GM19099 (cell line): ENCODE data around the gene HLCS.

ENCODE experiments used
- POLR2A ChIP-seq: IDR thresholded peaks from 3 replicates; pipeline ENCODE4 v1.6.1; 2011; ENCODE audit warnings: low read depth; ENCODE audit not compliant: insufficient read length; ENCODE audit errors: extremely low read depth

HLCS gene

DNA sequence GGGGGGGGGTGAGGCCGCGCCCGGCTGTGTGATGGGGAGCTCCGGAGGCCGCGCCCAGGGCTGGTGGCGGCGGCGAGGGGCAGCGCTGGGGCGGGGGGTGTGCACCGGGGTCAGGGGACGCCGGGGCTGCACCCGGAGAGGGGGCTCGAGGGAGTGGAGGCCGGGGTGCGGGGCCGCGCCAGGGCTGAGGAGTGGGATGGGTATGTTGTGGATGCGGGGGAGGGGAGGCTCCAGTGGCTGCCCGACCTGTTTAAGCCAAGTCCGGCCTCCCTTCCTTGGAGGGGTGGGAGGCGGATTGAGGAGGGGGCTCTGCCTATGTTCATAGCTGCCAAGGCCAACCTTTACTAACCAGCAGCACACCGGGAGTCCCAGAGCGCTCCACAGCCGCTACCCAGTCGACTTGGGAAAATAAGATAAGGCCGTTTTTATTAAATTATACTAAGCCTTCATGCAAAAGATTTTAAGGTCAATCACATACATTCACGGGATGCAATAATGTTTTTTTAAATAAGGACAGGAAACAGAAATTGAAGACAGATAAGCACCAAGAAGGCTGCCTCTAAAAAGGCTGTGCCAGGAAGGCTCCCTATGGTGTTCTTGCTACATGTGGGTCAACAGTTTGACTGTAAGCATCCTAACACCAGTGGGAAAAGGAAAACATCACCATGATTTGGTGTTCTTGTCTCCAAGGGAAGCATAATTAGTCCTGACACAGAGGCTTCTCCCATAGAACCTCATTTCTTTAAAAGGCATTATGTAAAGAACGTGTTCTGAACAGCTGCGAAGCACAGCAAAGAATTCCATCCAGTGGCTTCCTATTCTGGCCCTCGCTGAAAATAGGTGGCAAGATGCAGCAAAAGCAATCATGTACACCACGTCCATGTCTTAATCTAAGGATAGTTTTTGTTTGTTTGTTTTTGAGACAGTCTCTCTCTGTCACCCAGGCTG is 626 bp upstream of the HLCS start:
- no peak for TF ChIP-seq POLR2A

DNA sequence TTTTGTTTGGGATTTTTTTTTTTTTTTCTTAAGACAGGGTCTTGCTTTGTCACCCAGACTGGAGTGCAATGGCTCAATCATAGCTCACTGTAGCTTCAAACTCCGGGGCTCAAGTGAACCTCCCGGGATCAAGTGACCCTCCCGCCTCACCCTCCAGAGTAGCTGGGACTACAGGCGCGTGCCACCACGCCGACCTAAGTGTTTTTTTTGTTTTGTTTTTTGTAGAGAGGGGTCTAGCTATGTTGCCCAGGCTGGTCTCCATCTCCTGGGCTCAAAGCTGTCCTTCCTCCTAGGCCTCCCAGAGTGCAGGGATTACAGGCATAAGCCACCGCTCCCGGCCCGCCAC is 776 bp downstream of the HLCS start:
- TF ChIP-seq POLR2A, result no peak

DNA sequence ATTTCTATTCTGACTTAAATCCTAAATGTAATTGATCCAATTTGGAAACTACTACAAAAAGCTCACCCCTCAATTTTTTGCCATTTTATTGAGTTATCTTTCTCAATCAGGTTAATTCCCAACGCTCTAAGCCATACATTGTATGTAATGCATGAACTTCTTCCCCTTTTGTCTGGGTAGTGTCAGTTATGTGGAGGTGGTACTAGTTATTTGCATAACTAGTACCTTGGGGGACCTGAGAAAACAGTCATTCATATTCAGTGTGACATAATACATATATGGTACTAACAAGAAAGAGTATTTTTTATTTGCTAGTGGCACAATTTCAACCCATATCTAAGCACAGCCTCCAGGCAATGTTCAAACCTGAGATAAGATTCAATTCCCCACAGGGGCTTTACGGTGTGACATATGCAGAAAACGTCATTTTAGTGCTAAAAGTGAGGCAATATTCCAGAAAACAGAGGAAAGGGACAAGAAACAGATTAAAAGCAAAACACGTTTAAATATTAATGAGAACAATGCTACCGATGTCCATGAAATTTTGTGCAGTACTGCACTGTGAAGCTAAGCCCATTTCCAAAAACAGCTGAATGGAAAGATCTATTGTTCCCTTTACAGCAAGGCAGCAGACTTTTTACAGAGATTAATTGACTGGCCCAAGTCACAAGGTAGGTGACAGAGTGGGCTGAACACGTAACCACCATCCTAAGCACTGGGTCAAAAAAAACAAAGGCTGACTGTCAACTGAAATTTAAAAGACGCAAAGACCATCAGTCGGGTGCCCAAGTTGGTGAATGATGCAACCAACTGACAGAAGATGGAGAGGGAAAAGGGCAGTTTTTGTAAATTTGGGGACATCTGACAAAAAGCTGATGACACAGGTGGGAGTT is 1.4 kb downstream of the HLCS start:
- TF ChIP-seq POLR2A, result no peak

DNA sequence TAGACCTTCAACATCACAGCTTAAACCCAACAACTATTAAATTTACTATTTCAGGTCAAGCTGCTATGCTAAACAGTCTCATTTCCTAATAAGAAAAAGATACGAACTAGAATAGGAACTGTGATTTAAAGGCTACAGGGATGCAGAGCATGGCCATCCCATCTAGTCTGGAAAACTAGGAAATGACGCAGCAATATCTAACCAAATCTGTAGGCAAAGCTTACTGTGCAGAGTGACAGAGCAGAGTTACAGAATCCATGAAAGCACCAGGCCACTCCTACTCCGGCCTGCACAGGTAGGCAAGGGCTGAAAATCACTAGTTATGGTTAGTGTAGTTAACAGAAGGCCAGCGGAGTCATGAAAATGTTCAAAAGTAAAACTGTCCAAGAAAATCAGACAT is 2.1 kb downstream of the HLCS start:
- TF ChIP-seq POLR2A, result no peak

DNA sequence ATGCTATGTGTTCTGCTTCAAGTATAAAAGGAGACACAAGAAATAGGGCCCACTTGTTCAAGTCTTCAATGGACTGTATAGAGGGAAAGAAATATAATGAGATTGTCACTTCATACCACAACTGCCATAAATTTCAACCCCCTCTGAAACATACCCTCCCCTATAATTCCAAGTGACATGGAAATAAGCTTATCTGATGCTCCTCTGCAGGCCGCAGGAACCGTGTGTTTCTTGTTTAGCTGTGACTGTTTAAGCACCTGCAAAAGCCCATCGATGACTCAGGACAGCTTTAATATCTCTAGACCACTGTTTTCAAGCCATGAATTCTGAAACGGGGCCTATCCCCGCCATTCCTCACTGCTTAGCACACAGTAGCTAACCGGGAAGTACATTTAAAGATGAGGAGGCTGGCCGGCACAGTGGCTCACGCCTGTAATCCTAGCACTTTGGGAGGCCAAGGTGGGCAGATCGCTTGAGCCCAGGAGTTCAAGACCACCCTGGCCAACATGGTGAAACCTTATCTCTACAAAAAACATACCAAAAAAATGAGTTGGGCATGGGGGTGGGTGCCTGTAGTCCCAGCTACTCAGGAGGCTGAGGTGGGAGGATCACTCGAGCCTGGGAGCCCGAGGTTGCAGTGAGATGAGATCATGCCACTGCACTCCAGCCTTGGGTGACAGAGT is 4.2 kb downstream of the HLCS start:
- TF ChIP-seq POLR2A, result no peak

DNA sequence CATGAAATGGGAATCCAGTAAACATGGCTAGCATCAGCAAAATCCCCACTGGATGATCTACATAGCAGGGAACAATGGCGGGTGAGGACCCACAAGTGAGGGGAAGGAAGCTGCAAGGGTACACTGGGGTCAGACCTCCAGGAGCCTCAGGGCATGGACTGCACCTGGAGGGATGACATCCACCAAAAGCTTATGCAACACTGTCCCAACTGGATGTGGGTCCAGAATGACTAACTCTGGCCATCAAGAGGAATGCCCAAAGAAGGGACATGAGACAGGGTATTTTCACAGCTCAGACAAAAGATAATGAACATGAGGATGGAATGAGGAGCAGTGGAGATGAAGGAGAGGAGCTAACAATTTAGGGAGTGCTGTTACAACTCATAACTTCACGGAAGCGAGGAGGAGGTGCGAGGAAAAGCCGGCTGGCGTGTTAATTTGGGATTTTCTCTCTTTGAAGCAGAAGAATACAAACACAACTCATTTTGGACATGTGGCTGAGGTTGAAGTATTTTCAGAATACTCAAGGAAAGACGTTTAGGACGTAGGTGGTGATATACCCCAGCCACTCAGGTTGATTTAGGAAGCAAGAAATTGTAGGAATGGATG is 5.7 kb downstream of the HLCS start:
- TF ChIP-seq POLR2A, result no peak

DNA sequence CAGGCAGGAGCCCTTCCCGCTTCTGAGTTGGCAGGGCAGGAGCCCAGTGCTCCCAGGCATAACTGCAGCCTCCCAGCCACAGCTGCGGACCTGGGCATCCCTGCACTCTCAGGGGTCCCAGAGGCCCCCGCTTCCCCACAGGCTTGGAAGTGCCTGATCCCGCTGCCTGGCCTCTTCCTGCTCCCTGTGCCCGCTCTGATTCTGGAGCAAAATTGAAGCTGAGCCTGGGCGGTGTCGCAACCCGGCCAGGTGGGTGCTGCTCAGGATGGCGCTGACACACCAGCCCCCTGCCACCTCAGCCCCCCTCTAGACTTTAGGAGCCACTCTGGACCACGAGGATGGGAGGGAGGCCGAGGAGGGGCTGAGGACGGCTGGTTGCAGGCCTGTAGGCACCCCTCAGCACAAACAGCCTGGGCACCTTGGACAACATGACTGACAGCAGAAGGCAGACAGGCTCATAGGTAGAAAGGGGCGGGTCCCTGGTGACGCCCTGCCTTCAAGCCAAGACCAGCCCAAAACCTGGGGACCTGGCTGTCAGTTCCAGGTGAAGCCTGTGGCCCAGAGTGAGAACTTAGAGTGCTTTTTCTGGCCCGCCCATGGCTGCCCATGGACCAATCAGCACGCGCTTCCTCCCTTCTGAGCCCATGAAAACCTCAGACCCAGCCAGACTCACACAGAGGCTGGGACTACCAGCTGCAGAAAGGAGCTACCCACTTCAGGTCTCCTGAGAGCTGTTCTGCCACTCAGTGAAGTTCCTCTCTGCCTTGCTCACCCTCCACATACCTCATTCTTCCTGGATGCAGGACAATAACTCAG is 7.2 kb downstream of the HLCS start:
- no peak for TF ChIP-seq POLR2A

DNA sequence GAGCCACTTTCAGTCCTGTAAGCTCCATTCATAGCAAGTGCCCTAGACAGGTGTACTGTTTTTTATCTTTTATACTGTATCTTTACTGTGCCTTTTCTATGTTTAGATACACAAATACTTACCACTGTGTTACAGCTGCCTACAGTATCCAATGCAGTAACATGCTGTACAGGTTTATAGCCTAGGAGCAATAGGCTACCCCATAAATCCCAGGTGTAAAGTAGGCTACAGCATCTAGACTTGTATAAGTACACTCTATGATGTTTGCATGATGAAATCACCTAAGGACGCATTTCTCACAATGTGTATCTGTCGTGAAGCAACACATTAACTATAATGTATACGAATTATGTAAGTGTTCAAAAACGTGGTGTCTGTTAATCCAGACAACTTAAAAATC is 10.7 kb downstream of the HLCS start:
- no peak for TF ChIP-seq POLR2A

DNA sequence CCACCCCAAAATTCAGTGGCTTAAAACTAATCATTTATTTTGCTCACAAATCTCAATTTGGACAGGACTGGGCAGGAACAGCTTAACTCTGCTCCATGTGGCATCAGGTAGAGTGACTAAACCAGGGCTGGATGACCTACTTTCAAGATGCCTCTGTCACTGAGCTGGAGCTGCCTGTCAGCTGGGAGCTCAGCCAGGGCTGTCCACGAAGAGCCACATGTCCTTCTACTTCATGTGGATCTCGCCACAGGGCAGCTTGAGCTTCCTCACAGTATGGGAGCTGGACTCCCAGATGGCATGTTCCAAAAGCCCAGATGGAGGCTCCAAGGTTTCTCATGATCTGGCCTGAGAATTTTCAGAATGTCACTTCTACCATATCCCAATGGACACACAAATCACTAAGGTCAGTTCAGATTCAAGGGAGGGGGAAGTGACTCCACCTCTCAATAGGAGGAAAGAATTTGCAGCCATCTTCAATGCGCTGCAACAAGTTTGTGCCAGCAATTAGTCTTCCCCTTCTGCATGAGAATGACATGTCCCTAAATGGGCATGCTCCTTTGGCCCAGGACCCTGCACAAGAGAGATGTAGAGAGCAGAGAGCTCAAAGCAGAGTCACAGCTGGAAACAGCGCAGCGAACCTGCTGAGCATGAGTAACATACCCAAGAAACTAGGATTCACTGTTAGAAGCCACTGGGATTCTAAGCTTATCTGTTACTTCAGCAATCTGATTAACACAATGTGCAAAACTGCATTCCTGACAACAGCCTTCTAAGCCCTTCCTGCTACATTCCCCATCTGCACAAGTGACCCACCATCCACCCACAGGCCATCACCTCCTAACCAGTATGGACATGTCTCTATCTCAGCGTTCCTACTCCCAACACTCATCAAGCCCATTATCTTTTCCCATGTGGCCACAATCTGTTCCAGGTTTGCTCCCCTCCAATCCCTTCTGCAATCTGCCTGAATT is 17.0 kb downstream of the HLCS start:
- TF ChIP-seq POLR2A, result no peak

DNA sequence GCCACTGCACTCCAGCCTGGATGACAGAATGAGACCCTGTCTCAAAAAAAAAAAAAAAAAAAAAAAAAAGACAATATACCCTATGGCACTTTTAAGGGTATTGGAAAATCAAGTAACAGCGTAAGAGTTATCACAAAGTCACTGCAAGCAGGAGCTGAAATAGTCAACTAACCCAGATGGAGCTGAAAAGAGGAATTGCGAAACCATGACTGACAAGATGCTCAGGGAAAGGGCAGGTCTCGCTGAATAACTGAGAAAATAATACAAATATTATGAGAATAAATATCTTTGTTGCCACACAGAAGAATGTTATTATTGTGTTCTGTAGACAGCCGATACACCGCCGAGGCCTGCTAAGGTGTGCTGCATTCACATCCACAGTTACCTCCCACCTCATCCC is 17.8 kb downstream of the HLCS start:
- TF ChIP-seq POLR2A, result no peak

DNA sequence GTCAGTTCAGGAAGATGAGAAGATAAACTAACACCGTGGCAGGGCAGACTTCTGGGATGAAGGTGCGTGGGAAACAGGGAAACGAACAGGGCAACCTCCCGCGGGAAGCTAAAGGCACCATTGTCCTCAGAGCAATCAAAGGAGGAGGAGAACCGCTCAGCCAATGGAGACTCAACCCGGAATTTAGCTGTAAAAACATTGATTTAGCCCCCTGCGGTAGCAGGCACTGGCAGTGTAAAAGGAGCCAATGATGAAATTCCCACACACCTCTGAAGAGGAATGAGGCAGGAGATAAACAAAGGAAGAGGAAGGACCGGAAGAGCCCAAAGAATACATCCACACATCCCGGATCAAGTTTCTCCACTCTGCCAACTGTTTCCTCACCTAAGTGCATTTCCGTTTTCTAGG is 19.5 kb downstream of the HLCS start:
- no peak for TF ChIP-seq POLR2A

DNA sequence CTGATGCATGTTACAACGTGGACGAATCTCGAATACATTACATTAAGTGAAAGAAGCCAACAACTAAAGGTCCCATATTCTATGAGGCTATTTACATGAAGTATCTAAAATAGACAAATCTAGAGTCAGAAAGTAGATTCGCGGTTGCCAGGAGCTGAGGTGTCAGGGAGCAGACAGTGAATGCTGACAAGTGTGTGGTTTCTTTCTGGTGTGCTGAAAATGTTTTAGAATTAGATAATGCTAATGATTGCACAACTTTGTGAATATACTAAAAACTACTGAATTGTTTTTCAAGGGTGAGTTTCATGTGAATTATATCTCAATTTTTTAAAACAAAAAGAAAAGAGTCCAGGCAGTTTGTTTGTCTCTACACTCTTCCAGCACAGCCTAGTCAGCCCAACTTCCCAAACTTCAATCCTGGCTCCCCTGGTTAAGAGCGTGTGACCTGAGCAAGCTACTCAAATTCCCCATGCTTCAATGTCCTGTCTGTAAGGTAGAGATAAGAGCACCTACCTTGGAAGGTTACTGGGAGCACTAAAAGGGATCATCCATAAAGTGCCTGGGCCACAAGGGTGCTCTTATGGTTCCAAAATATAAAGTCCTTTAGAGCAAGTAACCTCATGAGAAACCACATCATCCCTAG is 20.9 kb downstream of the HLCS start:
- no peak for TF ChIP-seq POLR2A
